H7 (cell line): ENCODE data around the gene SCN2A. TPM values are rescaled to one million over a fixed set of nuclear protein-coding genes. Genes with fewer than 3 reads are reported as not detected.

Experiments used
- DNase-seq: peaks from one replicate; pipeline ENCODE4 v3.0.0; 2012
- H3K27me3 ChIP-seq: 2 replicates; pipeline ENCODE4 v1.6.0; 2011; ENCODE audit warnings: mild to moderate bottlenecking, low read length; ENCODE audit not compliant: control insufficient read depth, insufficient read depth
- H3K36me3 ChIP-seq: replicated peaks from 2 replicates; pipeline ENCODE4 v1.5.1; 2011; ENCODE audit warnings: low read length; ENCODE audit not compliant: control insufficient read depth, insufficient read depth
- H3K4me3 ChIP-seq: 2 replicates; pipeline ENCODE4 v1.5.1; 2011; ENCODE audit warnings: low read depth, mild to moderate bottlenecking, control low read depth, low read length, moderate library complexity; ENCODE audit not compliant: insufficient read depth
- total RNA-seq: library from RNA; depleted of rRNA; stranded (reverse); fragments of >200 nt; shearing (Covaris generic); gene quantifications from 2 replicates; pipeline ENCODE4 v1.2.3, GENCODE V29; 2014; rRNA removed

SCN2A gene
- total RNA-seq: under 0.01 TPM in 1 of 2 replicates, not detected in the other

DNA sequence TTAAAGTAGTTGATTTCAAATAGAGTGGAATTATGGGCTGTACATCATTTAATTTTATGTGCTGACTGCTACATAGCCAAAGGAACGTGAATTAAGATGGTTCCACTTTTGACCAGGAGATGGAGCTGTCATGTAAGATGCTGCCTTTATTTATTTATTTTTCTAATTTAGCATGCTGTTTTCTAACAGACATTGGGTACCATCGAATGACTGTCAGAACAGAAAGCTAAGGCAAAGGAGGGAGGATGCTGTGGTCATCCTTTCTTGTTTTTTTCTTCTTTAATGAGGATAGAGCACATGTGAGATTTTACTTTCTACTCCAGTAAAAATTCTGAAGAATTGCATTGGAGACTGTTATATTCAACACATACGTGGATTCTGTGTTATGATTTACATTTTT, at the start of gene SCN2A:
SCN2A (plus strand) TSS at position 185 of the 400 bp plus-strand sequence. CDS start 56,410 bp downstream, outside the sequence.
- DNase-seq: no peak
- H3K27me3 ChIP-seq: no peaks in the 10 kb centered on the region
- no peaks in the 10 kb centered on the region for H3K36me3 ChIP-seq
- H3K4me3 ChIP-seq: no peak within 1 kb of the TSS

- no peaks in the 10 kb centered on the region for H3K27me3 ChIP-seq
- H3K36me3 ChIP-seq: no peaks in the 10 kb centered on the region
- DNase-seq: no peak
- H3K4me3 ChIP-seq: no peak overlapping the region
These were observed 48.0 kb upstream of the SCN2A start for GRCh38 chr2:165191096-165191728.

GRCh38 chr2:165192729-165193128, 46.5 kb upstream of the SCN2A start:
- Histone ChIP-seq H3K4me3 (no peak overlapping the region), H3K36me3 (no peaks in the 10 kb centered on the region), H3K27me3 (no peaks in the 10 kb centered on the region)
- DNase-seq: no peak

DNA sequence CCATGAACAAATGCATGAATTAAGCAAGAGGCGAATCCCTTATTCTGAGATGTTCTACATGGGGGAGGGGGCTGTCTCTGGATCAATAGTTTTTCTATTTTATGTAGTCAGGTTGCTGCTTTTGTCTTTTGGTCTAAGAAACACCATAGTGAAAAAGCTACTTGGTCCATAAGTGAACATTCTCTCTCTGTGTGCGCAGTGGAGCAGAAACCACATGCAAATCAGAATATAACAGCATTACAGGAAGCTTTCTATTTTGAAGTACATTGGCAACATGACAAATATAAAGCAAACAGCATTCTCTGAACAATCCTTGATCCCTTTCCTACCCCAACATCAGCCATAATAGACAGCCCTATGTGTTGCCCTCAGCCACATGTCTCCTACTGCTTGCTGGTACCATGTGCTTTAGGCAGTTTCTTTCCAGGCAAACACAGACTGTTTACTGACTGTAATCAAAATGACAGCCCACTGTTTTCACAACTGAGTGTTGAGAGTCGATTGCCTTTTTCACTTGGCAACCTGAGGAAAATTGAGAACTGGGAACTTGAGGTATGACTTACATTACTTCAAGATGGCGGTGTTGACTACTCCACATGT, 45.9 kb upstream of the SCN2A start:
- Histone ChIP-seq H3K4me3 (no peak overlapping the region), H3K36me3 (no peaks in the 10 kb centered on the region), H3K27me3 (no peaks in the 10 kb centered on the region)
- DNase-seq: no peak

GRCh38 chr2:165196411-165196810, 42.8 kb upstream of the SCN2A start:
- no peak overlapping the region for H3K4me3 ChIP-seq
- H3K27me3 ChIP-seq: no peaks in the 10 kb centered on the region
- DNase-seq: no peak
- H3K36me3 ChIP-seq: no peaks in the 10 kb centered on the region

DNA sequence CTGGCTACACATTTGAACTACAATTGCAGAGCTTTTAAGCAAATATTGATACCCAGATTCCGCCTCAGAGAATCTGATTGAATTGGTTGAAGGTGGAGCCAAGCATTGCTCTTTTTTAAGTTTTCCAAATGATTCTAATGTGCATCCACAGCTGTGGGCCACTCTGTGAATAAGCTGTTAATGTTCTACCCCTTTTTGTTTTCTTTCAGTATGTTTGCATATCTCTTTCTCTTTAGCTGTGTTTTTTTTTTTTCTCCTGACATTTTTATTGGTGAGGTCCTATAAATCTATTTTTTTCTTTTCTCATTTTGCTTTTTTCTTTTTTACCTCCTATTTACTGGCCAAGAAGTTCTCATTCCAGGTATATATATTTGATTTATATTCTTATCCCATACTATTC, 41.9 kb upstream of the SCN2A start:
- no peak for DNase-seq
- H3K4me3 ChIP-seq: no peak overlapping the region
- H3K36me3 ChIP-seq: no peaks in the 10 kb centered on the region
- no peaks in the 10 kb centered on the region for H3K27me3 ChIP-seq

GRCh38 chr2:165198181-165198580, 41.0 kb upstream of the SCN2A start:
- Histone ChIP-seq H3K27me3 (no peaks in the 10 kb centered on the region), H3K36me3 (no peaks in the 10 kb centered on the region), H3K4me3 (no peak overlapping the region)
- DNase-seq: no peak

- no peaks in the 10 kb centered on the region for H3K27me3 ChIP-seq
- H3K4me3 ChIP-seq: no peak overlapping the region
- no peaks in the 10 kb centered on the region for H3K36me3 ChIP-seq
- no peak for DNase-seq
These were observed 37.0 kb upstream of the SCN2A start for GRCh38 chr2:165202239-165202638.

- peak; percentile 4 for DNase-seq
- Histone ChIP-seq H3K27me3 (no peaks in the 10 kb centered on the region), H3K4me3 (no peak within 1 kb of the TSS), H3K36me3 (no peaks in the 10 kb centered on the region)
These were observed 35.3 kb upstream of the SCN2A start, which contains the start of gene SCN3A for GRCh38 chr2:165203689-165204559. Gene SCN3A (minus strand): TSS chr2:165204050. CDS start chr2:165176394, 27,656 bp downstream.

DNA sequence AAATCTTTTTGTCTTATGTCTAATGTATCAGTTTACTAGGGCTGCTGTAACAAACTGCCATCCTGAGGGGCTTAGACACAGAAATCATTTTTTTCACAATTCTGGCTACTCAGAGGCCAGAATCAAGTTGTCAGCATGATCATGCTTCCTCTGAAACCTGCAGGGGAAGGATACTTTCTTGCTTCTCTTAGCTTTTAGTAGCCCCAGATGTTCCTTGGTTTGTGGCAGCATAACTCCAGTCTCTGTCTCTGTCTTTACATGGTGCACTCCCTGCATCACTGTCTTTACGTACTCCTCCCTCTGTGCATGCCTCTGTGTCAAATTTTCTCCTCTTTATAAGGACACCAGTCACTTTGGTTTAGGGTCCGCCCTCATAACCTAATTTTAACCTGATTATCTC, 33.3 kb upstream of the SCN2A start:
- Histone ChIP-seq H3K27me3 (no peaks in the 10 kb centered on the region), H3K36me3 (no peaks in the 10 kb centered on the region), H3K4me3 (no peak overlapping the region)
- DNase-seq: no peak

DNA sequence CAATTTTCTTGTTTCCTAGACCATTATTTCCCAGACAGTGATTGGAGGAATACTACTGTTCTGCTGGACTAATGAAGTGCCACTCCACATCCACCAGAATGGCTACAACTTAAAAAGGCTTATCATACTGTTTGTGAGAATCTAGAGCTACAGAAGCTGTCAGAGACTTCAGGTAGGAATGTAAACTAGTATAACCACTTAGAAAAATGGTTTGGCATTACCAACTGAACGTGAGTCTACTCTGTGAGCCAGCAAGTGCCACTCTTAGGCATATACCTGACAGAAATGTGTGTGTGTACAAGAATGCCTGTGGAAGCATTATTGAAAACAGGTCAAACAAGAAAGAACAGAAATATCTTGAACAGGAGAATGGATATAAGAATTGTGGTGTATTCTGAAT, 31.1 kb upstream of the SCN2A start:
- no peaks in the 10 kb centered on the region for H3K36me3 ChIP-seq

GRCh38 chr2:165214093-165214492, 25.1 kb upstream of the SCN2A start:
- H3K4me3 ChIP-seq: no peak overlapping the region
- no peaks in the 10 kb centered on the region for H3K36me3 ChIP-seq
- DNase-seq: no peak
- no peaks in the 10 kb centered on the region for H3K27me3 ChIP-seq

More for the DNA sequence above, 31.1 kb upstream of the SCN2A start:
- DNase-seq: no peak
- Histone ChIP-seq H3K4me3 (no peak overlapping the region), H3K27me3 (no peaks in the 10 kb centered on the region)

- Histone ChIP-seq H3K27me3 (no peaks in the 10 kb centered on the region), H3K36me3 (no peaks in the 10 kb centered on the region), H3K4me3 (no peak overlapping the region)
- no peak for DNase-seq
These were observed 19.7 kb upstream of the SCN2A start for GRCh38 chr2:165219481-165219880.

DNA sequence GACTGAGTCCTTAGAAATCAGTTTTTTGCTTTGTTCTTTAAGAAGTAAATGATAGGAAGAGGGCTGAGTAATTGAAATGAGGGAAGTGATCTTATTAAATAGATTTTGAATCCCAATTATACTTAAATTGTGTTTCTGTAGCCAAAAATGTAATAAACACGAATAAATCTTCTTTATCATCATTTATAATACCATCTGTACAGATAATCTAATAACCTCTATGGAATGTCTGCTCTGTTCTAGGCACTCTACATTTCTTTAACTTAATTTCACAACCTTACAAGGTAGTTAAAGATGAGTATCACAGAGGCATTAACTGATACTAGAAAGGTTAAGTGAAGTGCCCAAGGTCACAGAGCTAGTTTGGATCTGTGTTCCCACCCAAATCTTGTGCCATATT, 14.3 kb upstream of the SCN2A start:
- Histone ChIP-seq H3K27me3 (no peaks in the 10 kb centered on the region), H3K4me3 (no peak overlapping the region), H3K36me3 (no peaks in the 10 kb centered on the region)
- DNase-seq: no peak

DNA sequence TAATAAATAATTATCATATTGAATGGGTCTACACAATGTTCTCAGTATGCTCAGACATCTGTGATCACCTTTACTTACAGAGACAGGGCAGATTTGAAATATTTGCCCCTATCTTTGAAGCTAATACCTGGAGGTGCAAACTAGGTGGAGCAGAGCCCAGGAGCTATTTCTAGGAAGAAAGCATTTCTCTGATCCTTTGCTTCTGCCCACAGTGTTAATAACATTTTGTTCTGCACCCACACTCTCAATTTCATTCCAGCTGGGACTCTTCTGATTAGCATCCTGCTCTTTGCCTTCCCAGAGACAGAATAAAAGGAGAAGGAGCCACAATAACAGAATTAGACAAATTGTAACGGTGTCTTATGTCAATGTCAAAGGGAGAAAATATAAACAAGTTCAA, 11.6 kb upstream of the SCN2A start:
- Histone ChIP-seq H3K36me3 (no peaks in the 10 kb centered on the region), H3K4me3 (no peak overlapping the region), H3K27me3 (no peaks in the 10 kb centered on the region)
- DNase-seq: no peak
